A549 (cell line): ENCODE results near the gene MLX. TPM values are rescaled to one million over a fixed set of nuclear protein-coding genes. Genes with fewer than 3 reads are reported as not detected.

Experiments
- BHLHE40 ChIP-seq: IDR thresholded peaks from 2 replicates; pipeline ENCODE4 v1.6.1; 2012; ENCODE audit warnings: low read depth, low read length, inconsistent platforms
- CEBPB ChIP-seq, 2 experiments: fragments of >200 bp in 1 of 2; sonication (Bioruptor Twin) in 1 of 2; formaldehyde crosslinking in 1 of 2; IDR thresholded peaks; 2 replicates each; pipeline ENCODE4 v1.6.1; 2012 to 2016
- CHD2 ChIP-seq: fragments of 150-350 bp; IDR thresholded peaks from 2 replicates; pipeline ENCODE4 v1.6.1; 2014; ENCODE audit warnings: low read length; ENCODE audit not compliant: partially characterized antibody
- EHF ChIP-seq: fragments of 250-450 bp; sonication (Bioruptor Pico); IDR thresholded peaks from 2 replicates; pipeline ENCODE4 v1.5.0; 2020; ENCODE audit warnings: mild to moderate bottlenecking
- EHMT2 ChIP-seq: fragments of 200-600 bp; sonication (generic); IDR thresholded peaks from 2 replicates; pipeline ENCODE4 v1.6.1; 2016; ENCODE audit warnings: antibody characterized with exemption, low read depth, mild to moderate bottlenecking, moderate library complexity
- EP300 ChIP-seq, 2 experiments: fragments of >200 bp; sonication (Bioruptor Twin); formaldehyde crosslinking; IDR thresholded peaks; 2 replicates in 1 of 2; 3 replicates in 1 of 2; pipeline ENCODE4 v1.6.1; 2016 to 2017
- ESRRA ChIP-seq: fragments of 150-350 bp; IDR thresholded peaks from 2 replicates; pipeline ENCODE4 v1.6.1; 2014; ENCODE audit warnings: mild to moderate bottlenecking, low read length, borderline replicate concordance
- FOSB ChIP-seq: fragments of 250-450 bp; sonication (Bioruptor Pico); IDR thresholded peaks from 2 replicates; pipeline ENCODE4 v1.5.0; 2020; ENCODE audit warnings: mild to moderate bottlenecking, moderate library complexity
- GATA3 ChIP-seq: IDR thresholded peaks from 2 replicates; pipeline ENCODE4 v1.6.1; 2012; ENCODE audit warnings: borderline replicate concordance
- HDAC2 ChIP-seq: fragments of 200-600 bp; sonication (generic); IDR thresholded peaks from 2 replicates; pipeline ENCODE4 v1.6.1; 2016
- HEYL ChIP-seq: fragments of 250-450 bp; sonication (Bioruptor Pico); IDR thresholded peaks from 2 replicates; pipeline ENCODE4 v1.8.0; 2021; ENCODE audit warnings: mild to moderate bottlenecking, moderate library complexity
- HOXA7 ChIP-seq: fragments of 250-450 bp; sonication (Bioruptor Pico); IDR thresholded peaks from 2 replicates; pipeline ENCODE4 v1.5.0; 2020; ENCODE audit warnings: mild to moderate bottlenecking, moderate library complexity
- HOXB13 ChIP-seq: fragments of 250-450 bp; sonication (Bioruptor Pico); IDR thresholded peaks from 2 replicates; pipeline ENCODE4 v1.5.0; 2020; ENCODE audit warnings: low read depth, mild to moderate bottlenecking, moderate library complexity
- HOXB5 ChIP-seq: fragments of 250-450 bp; sonication (Bioruptor Pico); IDR thresholded peaks from 2 replicates; pipeline ENCODE4 v1.5.0; 2020; ENCODE audit warnings: mild to moderate bottlenecking, moderate library complexity
- MAFK ChIP-seq: fragments of 450-650 bp; IDR thresholded peaks from 2 replicates; pipeline ENCODE4 v1.6.1; 2014; ENCODE audit not compliant: partially characterized antibody
- MAZ ChIP-seq: fragments of 150-350 bp; IDR thresholded peaks from 2 replicates; pipeline ENCODE4 v1.6.1; 2014; ENCODE audit warnings: antibody characterized with exemption, low read depth, low read length, borderline replicate concordance
- NPAS2 ChIP-seq: fragments of 250-450 bp; sonication (Bioruptor Pico); IDR thresholded peaks from 2 replicates; pipeline ENCODE4 v1.8.0; 2022; ENCODE audit warnings: mild to moderate bottlenecking, moderate library complexity, borderline replicate concordance
- PHF8 ChIP-seq: fragments of 200-600 bp; sonication (generic); IDR thresholded peaks from 2 replicates; pipeline ENCODE4 v1.6.1; 2016; ENCODE audit warnings: low read depth, mild to moderate bottlenecking, antibody characterized with exemption, moderate library complexity, borderline replicate concordance
- RAD21 ChIP-seq, 2 experiments: fragments of >200 bp in 1 of 2; sonication (Bioruptor Twin) in 1 of 2; formaldehyde crosslinking in 1 of 2; IDR thresholded peaks in 1 of 2; conservative IDR thresholded peaks in 1 of 2; 2 replicates in 1 of 2; 3 replicates in 1 of 2; pipeline ENCODE4 v1.6.1; 2012 to 2018; ENCODE audit warnings: inconsistent platforms in 1 of 2
- RCOR1 ChIP-seq: fragments of 150-350 bp; IDR thresholded peaks from 2 replicates; pipeline ENCODE4 v1.6.1; 2014; ENCODE audit warnings: antibody characterized with exemption, low read length, low read depth
- SREBF2 ChIP-seq: fragments of 450-650 bp; IDR thresholded peaks from 2 replicates; pipeline ENCODE4 v1.6.1; 2014; ENCODE audit warnings: mild to moderate bottlenecking, moderate library complexity
- ZFP36 ChIP-seq: fragments of 450-650 bp; IDR thresholded peaks from 2 replicates; pipeline ENCODE4 v1.6.1; 2014; ENCODE audit warnings: borderline replicate concordance; ENCODE audit not compliant: partially characterized antibody
- polyA plus RNA-seq, 4 experiments: library from polyadenylated mRNA; depleted of rRNA in 3 of 4; stranded (reverse); fragments of >200 nt; fragmentation: RNase III in 1 of 4; extraction: RNeasy Plus Mini Kit Qiagen cat#74134 plus additional on column Dnase treatment in 1 of 4; gene quantifications; 2 replicates in 3 of 4; 3 replicates in 1 of 4; pipeline ENCODE4 v1.2.3, GENCODE V29; 2011 to 2017
- TF ChIP-seq, protein P1 (sequence below): fragments of >200 bp; sonication (Bioruptor Twin); formaldehyde crosslinking; IDR thresholded peaks from 3 replicates; pipeline ENCODE4 v1.5.1; 2016
- TF ChIP-seq, protein P2 (sequence below): fragments of 450-650 bp; IDR thresholded peaks from 2 replicates; pipeline ENCODE4 v1.6.1; 2014; ENCODE audit warnings: antibody characterized with exemption
- TF ChIP-seq, protein P3 (sequence below): IDR thresholded peaks from 2 replicates; pipeline ENCODE4 v1.6.1; 2012
- TF ChIP-seq, protein P4 (sequence below): IDR thresholded peaks from 2 replicates; pipeline ENCODE4 v1.6.1; 2012
- TF ChIP-seq, protein P5 (sequence below): fragments of >200 bp; sonication (Bioruptor Twin); formaldehyde crosslinking; IDR thresholded peaks from 2 replicates; pipeline ENCODE4 v1.6.1; 2016
- TF ChIP-seq, protein P6 (sequence below): IDR thresholded peaks from 2 replicates; pipeline ENCODE4 v1.6.1; 2012; ENCODE audit warnings: low read depth, borderline replicate concordance
- TF ChIP-seq, protein P7 (sequence below): fragments of >200 bp; sonication (Bioruptor Twin); formaldehyde crosslinking; IDR thresholded peaks from 3 replicates; pipeline ENCODE4 v1.6.1; 2016
- TF ChIP-seq, protein P8 (sequence below): fragments of 250-450 bp; sonication (Bioruptor Pico); IDR thresholded peaks from 2 replicates; pipeline ENCODE4 v1.5.0; 2020; ENCODE audit warnings: low read depth, mild to moderate bottlenecking, moderate library complexity

Gene MLX
- polyA plus RNA-seq, 2 of the 4 experiments (the other 2 are of a cell fraction) = 46.3 to 48.0 TPM

DNA sequence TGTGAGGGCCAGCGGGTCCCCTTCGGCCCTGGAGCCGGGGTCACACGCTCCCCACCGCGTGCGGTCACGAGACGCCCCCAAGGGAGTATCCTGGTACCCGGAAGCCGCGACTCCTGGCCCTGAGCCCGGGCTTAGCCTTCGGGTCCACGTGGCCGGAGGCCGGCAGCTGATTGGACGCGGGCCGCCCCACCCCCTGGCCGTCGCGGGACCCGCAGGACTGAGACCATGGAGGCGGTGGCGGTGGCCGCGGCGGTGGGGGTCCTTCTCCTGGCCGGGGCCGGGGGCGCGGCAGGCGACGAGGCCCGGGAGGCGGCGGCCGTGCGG lies 30.9 kb upstream of the MLX start, which contains the start of gene NAGLU (continued):
- TF ChIP-seq, protein P1, sequence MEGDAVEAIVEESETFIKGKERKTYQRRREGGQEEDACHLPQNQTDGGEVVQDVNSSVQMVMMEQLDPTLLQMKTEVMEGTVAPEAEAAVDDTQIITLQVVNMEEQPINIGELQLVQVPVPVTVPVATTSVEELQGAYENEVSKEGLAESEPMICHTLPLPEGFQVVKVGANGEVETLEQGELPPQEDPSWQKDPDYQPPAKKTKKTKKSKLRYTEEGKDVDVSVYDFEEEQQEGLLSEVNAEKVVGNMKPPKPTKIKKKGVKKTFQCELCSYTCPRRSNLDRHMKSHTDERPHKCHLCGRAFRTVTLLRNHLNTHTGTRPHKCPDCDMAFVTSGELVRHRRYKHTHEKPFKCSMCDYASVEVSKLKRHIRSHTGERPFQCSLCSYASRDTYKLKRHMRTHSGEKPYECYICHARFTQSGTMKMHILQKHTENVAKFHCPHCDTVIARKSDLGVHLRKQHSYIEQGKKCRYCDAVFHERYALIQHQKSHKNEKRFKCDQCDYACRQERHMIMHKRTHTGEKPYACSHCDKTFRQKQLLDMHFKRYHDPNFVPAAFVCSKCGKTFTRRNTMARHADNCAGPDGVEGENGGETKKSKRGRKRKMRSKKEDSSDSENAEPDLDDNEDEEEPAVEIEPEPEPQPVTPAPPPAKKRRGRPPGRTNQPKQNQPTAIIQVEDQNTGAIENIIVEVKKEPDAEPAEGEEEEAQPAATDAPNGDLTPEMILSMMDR = no peak
- TF ChIP-seq, protein P2, sequence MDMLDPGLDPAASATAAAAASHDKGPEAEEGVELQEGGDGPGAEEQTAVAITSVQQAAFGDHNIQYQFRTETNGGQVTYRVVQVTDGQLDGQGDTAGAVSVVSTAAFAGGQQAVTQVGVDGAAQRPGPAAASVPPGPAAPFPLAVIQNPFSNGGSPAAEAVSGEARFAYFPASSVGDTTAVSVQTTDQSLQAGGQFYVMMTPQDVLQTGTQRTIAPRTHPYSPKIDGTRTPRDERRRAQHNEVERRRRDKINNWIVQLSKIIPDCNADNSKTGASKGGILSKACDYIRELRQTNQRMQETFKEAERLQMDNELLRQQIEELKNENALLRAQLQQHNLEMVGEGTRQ = peak; percentile 97
- TF ChIP-seq, protein P3, sequence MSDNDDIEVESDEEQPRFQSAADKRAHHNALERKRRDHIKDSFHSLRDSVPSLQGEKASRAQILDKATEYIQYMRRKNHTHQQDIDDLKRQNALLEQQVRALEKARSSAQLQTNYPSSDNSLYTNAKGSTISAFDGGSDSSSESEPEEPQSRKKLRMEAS = peak; percentile 87
- TF ChIP-seq CEBPB (IDR thresholded peaks at IDR 0.05) = no peak
- no peak for TF ChIP-seq RCOR1
- 0 out of 2 replicates have a peak, but pooled peaks have one; percentile 19 for TF ChIP-seq MAZ
- TF ChIP-seq HEYL = no peak
- TF ChIP-seq, protein P4, sequence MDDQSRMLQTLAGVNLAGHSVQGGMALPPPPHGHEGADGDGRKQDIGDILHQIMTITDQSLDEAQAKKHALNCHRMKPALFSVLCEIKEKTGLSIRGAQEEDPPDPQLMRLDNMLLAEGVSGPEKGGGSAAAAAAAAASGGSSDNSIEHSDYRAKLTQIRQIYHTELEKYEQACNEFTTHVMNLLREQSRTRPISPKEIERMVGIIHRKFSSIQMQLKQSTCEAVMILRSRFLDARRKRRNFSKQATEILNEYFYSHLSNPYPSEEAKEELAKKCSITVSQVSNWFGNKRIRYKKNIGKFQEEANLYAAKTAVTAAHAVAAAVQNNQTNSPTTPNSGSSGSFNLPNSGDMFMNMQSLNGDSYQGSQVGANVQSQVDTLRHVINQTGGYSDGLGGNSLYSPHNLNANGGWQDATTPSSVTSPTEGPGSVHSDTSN = no peak
- no peak for TF ChIP-seq HDAC2
- peak; percentile 41; the same call in 1 of the 2 replicates for TF ChIP-seq GATA3
- TF ChIP-seq PHF8 = peak; percentile 14; the same call in 1 of the 2 replicates
- TF ChIP-seq, protein P5, sequence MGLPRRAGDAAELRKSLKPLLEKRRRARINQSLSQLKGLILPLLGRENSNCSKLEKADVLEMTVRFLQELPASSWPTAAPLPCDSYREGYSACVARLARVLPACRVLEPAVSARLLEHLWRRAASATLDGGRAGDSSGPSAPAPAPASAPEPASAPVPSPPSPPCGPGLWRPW = no peak
- no peak for TF ChIP-seq EP300 (IDR thresholded peaks at IDR 0.05)
- TF ChIP-seq ZFP36 = no peak
- no peak for TF ChIP-seq MAFK
- TF ChIP-seq RAD21 (conservative IDR thresholded peaks at IDR 0.05 in 1 of 2, IDR thresholded peaks at IDR 0.05 in 1 of 2) = no peak
- TF ChIP-seq, protein P6, sequence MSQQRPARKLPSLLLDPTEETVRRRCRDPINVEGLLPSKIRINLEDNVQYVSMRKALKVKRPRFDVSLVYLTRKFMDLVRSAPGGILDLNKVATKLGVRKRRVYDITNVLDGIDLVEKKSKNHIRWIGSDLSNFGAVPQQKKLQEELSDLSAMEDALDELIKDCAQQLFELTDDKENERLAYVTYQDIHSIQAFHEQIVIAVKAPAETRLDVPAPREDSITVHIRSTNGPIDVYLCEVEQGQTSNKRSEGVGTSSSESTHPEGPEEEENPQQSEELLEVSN = peak; percentile 70; the same call in 1 of the 2 replicates
- TF ChIP-seq EHF (CRISPR knock-in tag) = no peak
- no peak for TF ChIP-seq ESRRA
- no peak for TF ChIP-seq HOXB13 (CRISPR knock-in tag)
- TF ChIP-seq EHMT2 = no peak
- TF ChIP-seq CHD2 = no peak
- TF ChIP-seq NPAS2 (CRISPR knock-in tag) = no peak
- TF ChIP-seq SREBF2 = no peak
- TF ChIP-seq HOXA7 (CRISPR knock-in tag) = no peak
- TF ChIP-seq, protein P7, sequence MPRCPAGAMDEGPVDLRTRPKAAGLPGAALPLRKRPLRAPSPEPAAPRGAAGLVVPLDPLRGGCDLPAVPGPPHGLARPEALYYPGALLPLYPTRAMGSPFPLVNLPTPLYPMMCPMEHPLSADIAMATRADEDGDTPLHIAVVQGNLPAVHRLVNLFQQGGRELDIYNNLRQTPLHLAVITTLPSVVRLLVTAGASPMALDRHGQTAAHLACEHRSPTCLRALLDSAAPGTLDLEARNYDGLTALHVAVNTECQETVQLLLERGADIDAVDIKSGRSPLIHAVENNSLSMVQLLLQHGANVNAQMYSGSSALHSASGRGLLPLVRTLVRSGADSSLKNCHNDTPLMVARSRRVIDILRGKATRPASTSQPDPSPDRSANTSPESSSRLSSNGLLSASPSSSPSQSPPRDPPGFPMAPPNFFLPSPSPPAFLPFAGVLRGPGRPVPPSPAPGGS = no peak; the same call in 1 of the 3 replicates
- TF ChIP-seq, protein P8, sequence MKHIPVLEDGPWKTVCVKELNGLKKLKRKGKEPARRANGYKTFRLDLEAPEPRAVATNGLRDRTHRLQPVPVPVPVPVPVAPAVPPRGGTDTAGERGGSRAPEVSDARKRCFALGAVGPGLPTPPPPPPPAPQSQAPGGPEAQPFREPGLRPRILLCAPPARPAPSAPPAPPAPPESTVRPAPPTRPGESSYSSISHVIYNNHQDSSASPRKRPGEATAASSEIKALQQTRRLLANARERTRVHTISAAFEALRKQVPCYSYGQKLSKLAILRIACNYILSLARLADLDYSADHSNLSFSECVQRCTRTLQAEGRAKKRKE (CRISPR knock-in tag) = no peak
- peak; percentile 93 for TF ChIP-seq BHLHE40
- TF ChIP-seq HOXB5 (CRISPR knock-in tag) = no peak
- no peak for TF ChIP-seq FOSB (CRISPR knock-in tag)
